Activated naive CD4-positive, alpha-beta T cell treated with anti-CD3 and anti-CD28 coated beads, Interleukin-2, amount 10 ng/mL, durations not matched to agents 7 days and 5 days (primary cell): Measurements from ENCODE around the gene SLC5A7.

Experiments used
- CTCF ChIA-PET: fragments of 350-600 bp; sonication (Branson Sonifier 250); formaldehyde crosslinking; loops from one replicate; lab custom pipeline; 2021; ENCODE audit warnings: antibody characterized with exemption; lab: Charles Lee
- DNase-seq: peaks from one replicate; pipeline ENCODE4 v3.0.0-alpha.2; 2020
- H3K27ac Mint-ChIP-seq: one replicate; pipeline ENCODE4 v1.8.0; 2021; ENCODE audit warnings: mild to moderate bottlenecking, moderate library complexity, mixed read lengths
- H3K27me3 Mint-ChIP-seq: one replicate; pipeline ENCODE4 v1.8.0; 2021; ENCODE audit warnings: mild to moderate bottlenecking, mixed read lengths
- H3K36me3 Mint-ChIP-seq: one replicate; pipeline ENCODE4 v1.8.0; 2021; ENCODE audit warnings: mixed read lengths
- H3K4me1 Mint-ChIP-seq: one replicate; pipeline ENCODE4 v1.8.0; 2021; ENCODE audit warnings: mixed read lengths
- H3K4me3 Mint-ChIP-seq: one replicate; pipeline ENCODE4 v1.8.0; 2021; ENCODE audit warnings: mild to moderate bottlenecking, moderate library complexity, mixed read lengths
- H3K9me3 Mint-ChIP-seq: one replicate; pipeline ENCODE4 v1.8.0; 2021; ENCODE audit warnings: mixed read lengths

The SLC5A7 gene

DNA sequence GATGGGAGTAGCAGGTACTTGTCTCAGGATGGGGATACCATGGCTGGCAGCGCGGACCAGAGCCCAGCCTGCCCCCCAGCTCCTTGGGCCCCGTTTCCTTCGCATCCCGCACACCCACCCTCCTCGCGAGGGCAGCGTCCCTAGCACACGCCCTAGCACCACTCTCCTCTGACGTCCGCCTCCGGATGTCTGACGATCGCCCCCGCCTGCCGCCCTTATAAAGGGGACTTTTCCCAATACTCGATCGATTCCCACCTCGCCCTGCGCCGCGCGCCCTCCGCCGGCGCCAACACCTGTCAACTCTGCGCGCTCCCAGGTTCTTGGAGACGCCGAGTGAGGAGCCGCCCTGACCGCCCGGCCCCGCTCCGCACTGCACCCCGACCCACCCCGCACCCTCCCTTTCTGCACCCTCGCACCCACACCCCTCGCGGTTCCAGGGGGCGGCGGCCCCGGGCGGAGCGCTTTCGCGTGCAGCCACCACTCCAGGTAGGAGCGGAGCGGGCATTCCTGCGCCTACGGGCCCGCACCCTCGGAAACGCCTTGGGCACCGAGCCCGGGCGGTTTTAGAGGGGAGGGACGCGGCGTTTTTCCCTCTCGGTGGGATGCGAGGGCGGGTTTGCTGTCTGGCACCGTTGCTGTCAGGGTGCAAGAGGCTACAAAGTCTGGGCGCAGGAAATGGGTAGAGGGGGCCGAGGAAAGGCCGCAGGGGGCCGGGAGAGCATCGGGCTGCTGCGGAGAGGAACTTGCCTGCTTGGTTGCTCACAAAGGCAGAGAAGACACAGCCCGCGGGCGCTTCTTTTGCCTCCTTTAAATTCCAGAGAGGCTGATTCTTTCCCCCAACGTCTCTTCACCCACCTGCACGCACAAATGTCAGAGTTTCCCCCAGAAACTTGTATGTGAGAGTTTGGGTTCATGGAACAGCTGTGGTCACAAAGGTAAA is at the start of gene SLC5A7:
SLC5A7 (plus strand) TSS at position 247 of the 940 bp plus-strand sequence. CDS start 1,632 bp downstream, outside the sequence.
- Mint-ChIP-seq H3K4me1 (no peaks in the 10 kb centered on the region), H3K36me3 (no peaks in the 10 kb centered on the region), H3K27ac (no peak within 1 kb of the TSS), H3K27me3 (peaks cover 14% of the 10 kb centered on the region), H3K9me3 (no peaks in the 10 kb centered on the region), H3K4me3 (no peak within 1 kb of the TSS)
- DNase-seq, result no peak
- CTCF ChIA-PET, result no interaction called here

- no peak overlapping the region for H3K4me3 Mint-ChIP-seq
- H3K4me1 Mint-ChIP-seq, result no peaks in the 10 kb centered on the region
- H3K9me3 Mint-ChIP-seq, result no peaks in the 10 kb centered on the region
- no peaks in the 10 kb centered on the region for H3K27me3 Mint-ChIP-seq
- CTCF ChIA-PET, result no interaction called here
- H3K36me3 Mint-ChIP-seq, result no peaks in the 10 kb centered on the region
- no peak for DNase-seq
- H3K27ac Mint-ChIP-seq, result no peak overlapping the region
Observed at GRCh38 chr2:107961395-107961794, 24.9 kb upstream of the SLC5A7 start.

DNA sequence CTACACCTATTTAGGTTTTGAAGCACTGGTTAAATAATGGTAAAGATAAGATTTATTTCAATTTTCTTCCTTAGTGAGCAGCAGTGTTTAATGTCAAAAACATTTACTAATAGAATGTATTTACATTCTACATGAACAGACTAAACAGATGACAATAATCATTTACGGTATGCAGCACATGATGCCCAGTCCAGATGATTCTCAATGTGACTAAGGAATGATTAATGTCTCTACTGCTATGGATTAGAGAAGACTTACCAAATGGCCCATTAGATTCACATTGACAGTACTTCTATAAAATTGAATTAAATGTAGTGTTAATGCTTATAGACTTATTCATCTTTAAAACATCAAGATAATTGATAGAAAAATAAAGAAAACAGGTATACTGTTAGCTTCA is 22.1 kb upstream of the SLC5A7 start:
- H3K36me3 Mint-ChIP-seq, result no peaks in the 10 kb centered on the region
- H3K27ac Mint-ChIP-seq, result no peak overlapping the region
- CTCF ChIA-PET, result no interaction called here
- H3K4me1 Mint-ChIP-seq, result no peaks in the 10 kb centered on the region
- DNase-seq, result no peak
- H3K9me3 Mint-ChIP-seq, result no peaks in the 10 kb centered on the region
- H3K4me3 Mint-ChIP-seq, result no peak overlapping the region
- no peaks in the 10 kb centered on the region for H3K27me3 Mint-ChIP-seq

GRCh38 chr2:107984707-107985106 is 1.6 kb upstream of the SLC5A7 start:
- no peak for DNase-seq
- no peak overlapping the region for H3K27ac Mint-ChIP-seq
- H3K4me3 Mint-ChIP-seq, result no peak overlapping the region
- CTCF ChIA-PET, result no interaction called here
- no peaks in the 10 kb centered on the region for H3K36me3 Mint-ChIP-seq
- H3K4me1 Mint-ChIP-seq, result no peaks in the 10 kb centered on the region
- peaks cover 14% of the 10 kb centered on the region for H3K27me3 Mint-ChIP-seq
- H3K9me3 Mint-ChIP-seq, result no peaks in the 10 kb centered on the region

- H3K36me3 Mint-ChIP-seq, result no peaks in the 10 kb centered on the region
- CTCF ChIA-PET, result no interaction called here
- H3K9me3 Mint-ChIP-seq, result no peaks in the 10 kb centered on the region
- peaks cover 14% of the 10 kb centered on the region for H3K27me3 Mint-ChIP-seq
- no peak overlapping the region for H3K27ac Mint-ChIP-seq
- DNase-seq, result no peak
- no peak overlapping the region for H3K4me3 Mint-ChIP-seq
- no peaks in the 10 kb centered on the region for H3K4me1 Mint-ChIP-seq
Observed at GRCh38 chr2:107988108-107988507, 1.8 kb downstream of the SLC5A7 start.

- no peak overlapping the region for H3K4me3 Mint-ChIP-seq
- CTCF ChIA-PET, result no interaction called here
- no peaks in the 10 kb centered on the region for H3K36me3 Mint-ChIP-seq
Observed at GRCh38 chr2:107989445-107989844, 3.1 kb downstream of the SLC5A7 start.

DNA sequence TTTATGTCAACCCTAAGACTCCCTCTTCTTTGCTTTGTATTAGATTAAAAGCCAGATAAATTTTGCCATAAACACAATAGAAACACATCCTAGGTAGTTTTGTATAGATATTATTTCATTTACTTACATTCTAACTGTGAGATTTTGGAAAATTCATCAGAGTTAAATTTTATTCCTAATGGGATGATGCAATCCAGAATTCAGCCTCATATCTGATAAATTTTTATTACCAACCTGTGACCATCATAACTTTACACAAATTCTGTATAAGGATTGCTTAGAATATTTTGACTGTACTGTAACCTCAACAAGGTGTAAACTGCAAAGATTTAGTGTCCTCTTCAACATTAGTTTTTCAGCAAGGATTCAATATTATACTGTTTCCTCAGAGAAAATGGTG is 4.4 kb downstream of the SLC5A7 start:
- no peaks in the 10 kb centered on the region for H3K36me3 Mint-ChIP-seq
- DNase-seq, result no peak
- no peak overlapping the region for H3K27ac Mint-ChIP-seq
- H3K27me3 Mint-ChIP-seq, result peaks cover 13% of the 10 kb centered on the region
- no peak overlapping the region for H3K4me3 Mint-ChIP-seq
- H3K4me1 Mint-ChIP-seq, result no peaks in the 10 kb centered on the region
- no peaks in the 10 kb centered on the region for H3K9me3 Mint-ChIP-seq
- CTCF ChIA-PET, result no interaction called here

More at GRCh38 chr2:107989445-107989844, 3.1 kb downstream of the SLC5A7 start:
- Mint-ChIP-seq H3K4me1 (no peaks in the 10 kb centered on the region), H3K9me3 (no peaks in the 10 kb centered on the region), H3K27ac (no peak overlapping the region), H3K27me3 (peaks cover 14% of the 10 kb centered on the region)
- no peak for DNase-seq

GRCh38 chr2:107992069-107992468 is 5.7 kb downstream of the SLC5A7 start:
- Mint-ChIP-seq H3K4me1 (no peaks in the 10 kb centered on the region), H3K9me3 (no peaks in the 10 kb centered on the region), H3K27me3 (no peaks in the 10 kb centered on the region), H3K4me3 (no peak overlapping the region), H3K36me3 (no peaks in the 10 kb centered on the region), H3K27ac (no peak overlapping the region)
- DNase-seq, result no peak
- CTCF ChIA-PET, result no interaction called here

DNA sequence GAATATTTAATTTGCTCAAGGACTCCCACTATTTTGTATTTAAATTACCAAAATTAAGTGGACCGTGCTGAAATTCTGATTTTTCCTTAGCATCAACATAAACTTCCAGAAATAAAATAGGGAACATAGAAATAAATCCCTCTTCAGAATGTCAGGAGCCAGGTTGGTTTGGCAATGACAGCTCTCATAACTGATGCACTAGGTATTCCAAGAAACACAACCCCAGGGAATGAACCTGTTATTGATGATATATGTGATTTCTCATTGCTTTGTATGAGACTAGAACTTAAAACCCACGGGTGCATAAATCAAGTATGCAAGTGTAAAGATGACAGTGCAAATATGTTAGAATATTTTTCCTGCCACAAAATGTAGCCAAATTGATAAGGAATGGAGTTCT is 12.8 kb downstream of the SLC5A7 start:
- H3K9me3 Mint-ChIP-seq, result no peaks in the 10 kb centered on the region
- H3K27ac Mint-ChIP-seq, result no peak overlapping the region
- CTCF ChIA-PET, result no interaction called here
- no peak overlapping the region for H3K4me3 Mint-ChIP-seq
- H3K4me1 Mint-ChIP-seq, result no peaks in the 10 kb centered on the region
- H3K36me3 Mint-ChIP-seq, result no peaks in the 10 kb centered on the region
- H3K27me3 Mint-ChIP-seq, result peaks cover 4% of the 10 kb centered on the region
- no peak for DNase-seq

GRCh38 chr2:108010912-108011591 is 24.7 kb downstream of the SLC5A7 start:
- no peak for DNase-seq
- CTCF ChIA-PET, result no interaction called here

DNA sequence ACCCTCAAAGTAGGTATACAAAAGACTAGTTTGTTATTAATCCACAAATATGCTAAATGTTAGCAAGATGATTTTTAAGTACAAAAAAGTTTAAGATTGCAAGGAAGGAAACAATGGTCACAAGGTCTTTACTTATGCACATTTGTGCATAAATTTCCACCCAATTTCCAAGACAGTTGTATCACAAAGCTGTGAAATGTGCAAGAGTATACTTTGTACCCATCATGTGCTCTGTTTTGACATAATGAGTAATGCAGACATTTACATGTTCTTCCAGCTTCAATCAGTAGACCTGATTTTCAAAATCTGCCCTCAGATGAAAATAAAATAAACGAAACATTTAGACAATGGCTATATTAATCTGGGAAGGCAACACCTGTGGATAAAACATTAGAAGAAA is 27.0 kb downstream of the SLC5A7 start:
- H3K27ac Mint-ChIP-seq, result no peak overlapping the region
- H3K4me3 Mint-ChIP-seq, result no peak overlapping the region
- DNase-seq, result no peak
- CTCF ChIA-PET, result no interaction called here
- H3K9me3 Mint-ChIP-seq, result peaks cover 9% of the 10 kb centered on the region
- H3K36me3 Mint-ChIP-seq, result no peaks in the 10 kb centered on the region
- no peaks in the 10 kb centered on the region for H3K27me3 Mint-ChIP-seq
- H3K4me1 Mint-ChIP-seq, result no peaks in the 10 kb centered on the region

More at GRCh38 chr2:108010912-108011591, 24.7 kb downstream of the SLC5A7 start:
- Mint-ChIP-seq H3K27ac (no peak overlapping the region), H3K4me3 (no peak overlapping the region), H3K36me3 (no peaks in the 10 kb centered on the region), H3K9me3 (peaks cover 9% of the 10 kb centered on the region), H3K27me3 (no peaks in the 10 kb centered on the region), H3K4me1 (no peaks in the 10 kb centered on the region)

DNA sequence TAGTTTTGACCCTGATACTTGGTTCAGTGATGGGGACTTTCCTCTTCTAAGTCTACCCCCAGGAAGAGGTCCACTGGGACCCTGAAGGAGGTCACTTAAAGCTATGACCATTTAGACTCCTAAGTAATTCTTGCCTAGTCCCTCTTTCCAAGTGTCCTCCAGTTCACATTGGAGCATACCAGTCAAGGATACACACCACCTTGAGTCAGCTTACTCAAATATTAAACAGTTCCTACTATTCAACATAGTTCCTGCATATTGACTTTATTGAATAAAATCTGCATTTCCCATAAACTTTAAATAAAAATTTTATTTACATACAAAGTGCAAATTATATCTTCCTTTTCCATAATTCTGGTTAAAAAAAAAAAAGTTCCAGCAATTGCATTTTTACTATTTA is 36.3 kb downstream of the SLC5A7 start:
- no peaks in the 10 kb centered on the region for H3K9me3 Mint-ChIP-seq
- no peaks in the 10 kb centered on the region for H3K36me3 Mint-ChIP-seq
- no peak overlapping the region for H3K27ac Mint-ChIP-seq
- DNase-seq, result no peak
- H3K4me3 Mint-ChIP-seq, result no peak overlapping the region
- H3K27me3 Mint-ChIP-seq, result no peaks in the 10 kb centered on the region
- H3K4me1 Mint-ChIP-seq, result no peaks in the 10 kb centered on the region
- CTCF ChIA-PET, result no interaction called here

DNA sequence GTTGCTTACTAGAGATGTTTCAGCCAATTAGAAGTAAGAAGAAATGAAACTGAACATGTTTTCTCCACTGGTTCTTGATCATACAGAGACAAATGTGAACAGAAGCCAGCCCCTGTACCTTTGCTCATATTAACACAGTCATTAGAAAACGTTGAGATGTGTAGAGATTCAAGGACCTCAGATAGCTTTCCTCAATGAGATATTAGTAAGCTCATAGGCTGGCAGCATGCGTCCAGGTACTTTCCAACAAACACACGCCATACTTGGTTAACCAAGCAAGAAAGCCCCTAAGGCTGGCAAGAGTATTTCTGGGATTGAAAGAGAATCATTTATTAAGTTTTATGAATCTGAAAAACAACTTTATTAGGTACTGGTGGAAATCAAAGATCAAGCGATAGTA is 37.5 kb downstream of the SLC5A7 start:
- H3K27me3 Mint-ChIP-seq, result no peaks in the 10 kb centered on the region
- H3K4me1 Mint-ChIP-seq, result no peaks in the 10 kb centered on the region
- no peak overlapping the region for H3K4me3 Mint-ChIP-seq

DNA sequence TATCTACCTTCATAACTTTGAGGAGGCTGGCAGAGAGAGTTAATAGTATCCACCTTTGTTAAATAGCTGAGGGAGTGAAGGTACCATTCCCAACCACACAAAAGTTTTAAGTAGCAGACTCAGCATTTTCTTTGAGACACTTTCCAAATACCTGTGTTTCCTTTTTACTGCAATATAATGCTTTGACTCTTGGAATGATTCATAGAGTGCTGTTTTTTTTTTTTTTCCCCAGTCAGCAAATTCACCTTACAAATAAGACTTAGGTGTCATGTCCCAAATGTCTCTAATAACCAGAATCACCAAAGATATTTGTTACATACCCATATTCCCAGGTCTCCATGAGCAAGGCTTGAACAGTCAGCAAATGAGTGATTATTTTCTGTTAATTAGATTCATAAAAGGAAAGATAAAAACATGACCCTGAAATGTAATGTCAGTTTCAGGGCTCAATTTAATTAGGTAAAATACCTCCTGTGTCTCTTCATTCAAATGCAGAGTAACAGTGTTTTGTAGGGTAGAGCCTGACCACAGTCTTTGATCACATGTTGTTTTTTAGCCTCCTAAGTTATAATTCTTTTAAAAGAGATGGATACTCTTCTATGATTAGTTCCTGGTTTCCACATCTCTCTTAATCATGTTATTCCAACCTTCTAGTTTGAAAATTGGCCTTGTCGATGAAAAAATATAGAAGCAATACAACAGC is 39.9 kb downstream of the SLC5A7 start:
- Mint-ChIP-seq H3K36me3 (no peaks in the 10 kb centered on the region), H3K4me1 (no peaks in the 10 kb centered on the region), H3K9me3 (no peaks in the 10 kb centered on the region), H3K27me3 (no peaks in the 10 kb centered on the region), H3K27ac (no peak overlapping the region), H3K4me3 (no peak overlapping the region)
- CTCF ChIA-PET, result no interaction called here
- no peak for DNase-seq

More for the DNA sequence above, 37.5 kb downstream of the SLC5A7 start:
- no peaks in the 10 kb centered on the region for H3K36me3 Mint-ChIP-seq
- no peak overlapping the region for H3K27ac Mint-ChIP-seq
- H3K9me3 Mint-ChIP-seq, result no peaks in the 10 kb centered on the region
- CTCF ChIA-PET, result no interaction called here
- DNase-seq, result no peak
